Astrocyte of the cerebellum (primary cell): ENCODE results near the gene PLAGL2.
"Not testable (repeated sequence)": the region's sequence is repeated elsewhere in the genome, so short reads cannot be mapped to it uniquely, and the experiment has no call there.

Experiments used
- DNase-seq: peaks from one replicate; pipeline ENCODE4 v3.0.0-alpha.2; 2011; ENCODE audit warnings: low read depth
- H3K4me3 ChIP-seq: 2 replicates; pipeline ENCODE4 v1.5.1; 2011; ENCODE audit warnings: mild to moderate bottlenecking, low read depth, low read length, moderate library complexity
- in situ Hi-C: cut with HindIII; loops from 2 replicates; pipeline ENCODE4 v1.10.0; 2017; ENCODE audit warnings: low sequenced_read_pairs
- TF ChIP-seq, protein P1 (sequence below): IDR thresholded peaks from 2 replicates; pipeline ENCODE4 v1.5.1; 2012; ENCODE audit warnings: low read length, low read depth, moderate library complexity, mild to moderate bottlenecking; ENCODE audit errors: missing control alignments

PLAGL2 gene, protein sequence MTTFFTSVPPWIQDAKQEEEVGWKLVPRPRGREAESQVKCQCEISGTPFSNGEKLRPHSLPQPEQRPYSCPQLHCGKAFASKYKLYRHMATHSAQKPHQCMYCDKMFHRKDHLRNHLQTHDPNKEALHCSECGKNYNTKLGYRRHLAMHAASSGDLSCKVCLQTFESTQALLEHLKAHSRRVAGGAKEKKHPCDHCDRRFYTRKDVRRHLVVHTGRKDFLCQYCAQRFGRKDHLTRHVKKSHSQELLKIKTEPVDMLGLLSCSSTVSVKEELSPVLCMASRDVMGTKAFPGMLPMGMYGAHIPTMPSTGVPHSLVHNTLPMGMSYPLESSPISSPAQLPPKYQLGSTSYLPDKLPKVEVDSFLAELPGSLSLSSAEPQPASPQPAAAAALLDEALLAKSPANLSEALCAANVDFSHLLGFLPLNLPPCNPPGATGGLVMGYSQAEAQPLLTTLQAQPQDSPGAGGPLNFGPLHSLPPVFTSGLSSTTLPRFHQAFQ

DNA sequence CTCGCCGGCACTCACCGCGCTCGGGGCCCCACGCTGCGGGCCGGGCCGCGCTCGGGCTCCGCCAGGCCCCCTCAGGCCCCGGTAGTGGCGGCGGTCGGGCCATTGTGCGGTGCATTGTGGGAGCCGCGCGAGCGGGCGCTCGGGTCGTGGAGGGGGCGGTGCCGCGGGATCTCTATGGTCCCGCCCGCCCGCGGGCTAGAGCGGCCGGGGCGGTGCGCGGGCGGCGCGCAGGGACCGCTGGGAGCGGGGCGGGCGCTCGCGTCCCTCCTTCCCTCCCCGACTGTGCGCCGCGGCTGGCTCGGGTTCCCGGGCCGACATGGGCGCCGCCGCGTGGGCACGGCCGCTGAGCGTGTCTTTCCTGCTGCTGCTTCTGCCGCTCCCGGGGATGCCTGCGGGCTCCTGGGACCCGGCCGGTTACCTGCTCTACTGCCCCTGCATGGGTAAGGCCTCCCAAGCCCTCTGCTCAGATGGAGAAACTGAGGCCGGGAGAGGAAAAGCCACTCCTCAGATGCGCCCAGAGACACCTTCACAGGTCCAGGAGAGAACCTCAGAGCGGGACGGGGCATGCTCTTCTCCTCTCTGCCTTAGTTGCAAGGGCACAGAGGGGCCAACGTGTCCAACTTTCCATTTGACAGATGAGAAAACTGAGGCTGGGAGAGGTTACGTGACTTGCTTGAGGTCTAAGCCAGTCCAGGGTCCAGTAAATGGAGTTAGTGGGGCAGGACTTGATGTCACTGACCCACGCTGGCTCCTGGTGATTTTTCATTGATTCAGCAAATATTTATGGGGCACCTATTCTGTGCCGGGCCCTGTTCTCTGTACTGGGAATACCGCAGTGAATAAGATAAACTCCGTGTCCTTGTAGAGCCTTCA lies at the start of gene PLAGL2, which contains the start of gene POFUT1:
PLAGL2 (minus strand) TSS at position 118 of the 873 bp plus-strand sequence. CDS start 5,565 bp downstream, outside the sequence.
POFUT1 (plus strand) TSS at position 255 of the 873 bp plus-strand sequence; CDS start at position 317, 62 bp downstream.
- H3K4me3 ChIP-seq, result peak within 1 kb of the TSS; percentile 91
- peak; percentile 35 for DNase-seq
- TF ChIP-seq, protein P1, sequence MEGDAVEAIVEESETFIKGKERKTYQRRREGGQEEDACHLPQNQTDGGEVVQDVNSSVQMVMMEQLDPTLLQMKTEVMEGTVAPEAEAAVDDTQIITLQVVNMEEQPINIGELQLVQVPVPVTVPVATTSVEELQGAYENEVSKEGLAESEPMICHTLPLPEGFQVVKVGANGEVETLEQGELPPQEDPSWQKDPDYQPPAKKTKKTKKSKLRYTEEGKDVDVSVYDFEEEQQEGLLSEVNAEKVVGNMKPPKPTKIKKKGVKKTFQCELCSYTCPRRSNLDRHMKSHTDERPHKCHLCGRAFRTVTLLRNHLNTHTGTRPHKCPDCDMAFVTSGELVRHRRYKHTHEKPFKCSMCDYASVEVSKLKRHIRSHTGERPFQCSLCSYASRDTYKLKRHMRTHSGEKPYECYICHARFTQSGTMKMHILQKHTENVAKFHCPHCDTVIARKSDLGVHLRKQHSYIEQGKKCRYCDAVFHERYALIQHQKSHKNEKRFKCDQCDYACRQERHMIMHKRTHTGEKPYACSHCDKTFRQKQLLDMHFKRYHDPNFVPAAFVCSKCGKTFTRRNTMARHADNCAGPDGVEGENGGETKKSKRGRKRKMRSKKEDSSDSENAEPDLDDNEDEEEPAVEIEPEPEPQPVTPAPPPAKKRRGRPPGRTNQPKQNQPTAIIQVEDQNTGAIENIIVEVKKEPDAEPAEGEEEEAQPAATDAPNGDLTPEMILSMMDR, result peak; percentile 5
- in situ Hi-C loops, result no loop called here

DNA sequence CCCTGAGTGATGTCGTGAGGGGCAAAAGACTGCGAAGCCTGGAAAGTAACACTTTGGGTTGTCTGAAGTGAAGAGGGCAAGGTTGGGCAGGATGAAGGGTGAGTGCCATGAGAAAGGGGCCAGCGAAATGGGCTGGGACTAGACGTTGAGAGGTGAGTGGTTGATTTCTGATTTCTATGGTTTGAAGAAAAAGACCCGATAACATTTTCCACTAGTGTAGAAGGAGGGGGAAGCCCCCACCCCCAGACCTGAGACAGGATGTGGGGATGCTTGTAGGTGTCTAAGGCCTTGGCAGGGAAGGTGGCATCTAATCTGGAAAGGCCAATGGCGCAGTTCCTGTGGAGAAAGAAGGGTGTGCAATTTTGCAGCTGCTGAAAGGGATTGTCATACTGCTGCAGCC lies 44.6 kb upstream of the PLAGL2 start:
- no peak for DNase-seq
- in situ Hi-C loops, result no loop called here
- H3K4me3 ChIP-seq, result no peak overlapping the region
- TF ChIP-seq, protein P1, result no peak

DNA sequence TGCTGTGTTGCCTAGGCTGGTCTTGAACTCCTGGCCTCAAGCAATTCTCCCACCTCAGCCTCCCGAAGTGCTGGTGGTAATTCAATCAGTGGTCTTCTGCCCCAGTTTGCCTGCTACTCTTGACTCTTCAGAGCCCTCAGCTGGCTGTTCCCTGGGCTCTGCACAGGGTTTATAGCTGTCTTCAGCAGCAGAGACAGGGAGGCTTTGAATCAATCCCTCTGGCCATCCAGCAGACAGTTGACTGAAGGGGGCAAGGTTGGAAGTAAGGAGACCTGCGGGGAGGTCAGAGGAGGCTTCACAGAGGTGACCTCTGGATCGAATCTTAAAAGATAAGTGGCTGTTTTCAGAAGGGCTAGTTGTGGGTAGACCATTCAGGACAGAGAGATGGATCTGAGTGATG lies 43.9 kb upstream of the PLAGL2 start:
- TF ChIP-seq, protein P1, result no peak
- H3K4me3 ChIP-seq, result no peak overlapping the region
- no peak for DNase-seq
- in situ Hi-C loops, result no loop called here

DNA sequence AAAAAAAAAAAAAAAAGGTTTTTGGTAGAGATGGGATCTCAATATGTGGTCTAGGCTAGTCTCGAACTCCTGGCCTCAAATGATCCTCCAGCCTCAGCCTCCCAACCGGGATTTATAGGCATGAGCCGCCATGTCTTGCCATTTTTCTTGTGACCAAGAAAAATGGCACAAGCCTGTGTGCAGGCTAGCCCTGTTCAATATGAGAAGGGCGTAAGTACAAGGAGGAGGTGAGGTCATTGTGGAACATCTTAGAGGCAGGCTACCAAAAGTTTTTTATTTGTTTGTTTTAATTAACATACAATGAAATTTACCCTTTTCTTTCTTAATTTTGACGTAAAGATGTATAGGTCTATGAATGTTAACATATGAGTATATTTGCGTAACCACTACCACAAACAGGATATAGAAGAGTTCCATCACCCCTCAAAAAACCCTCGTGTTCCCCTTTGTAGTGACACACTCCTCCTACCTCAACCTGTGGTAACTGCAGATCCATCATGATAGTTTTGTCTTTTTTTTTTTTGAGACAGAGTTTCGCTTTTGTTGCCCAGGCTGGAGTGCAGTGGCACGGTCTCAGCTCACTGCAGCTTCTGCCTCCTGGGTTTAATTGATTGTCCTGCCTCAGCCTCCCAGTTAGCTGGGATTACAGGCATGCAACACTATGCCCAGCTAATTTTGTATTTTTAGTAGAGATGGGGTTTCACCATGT lies 41.6 kb upstream of the PLAGL2 start:
- no peak for DNase-seq
- no peak overlapping the region for H3K4me3 ChIP-seq
- TF ChIP-seq, protein P1, result no peak
- in situ Hi-C loops, result no loop called here

DNA sequence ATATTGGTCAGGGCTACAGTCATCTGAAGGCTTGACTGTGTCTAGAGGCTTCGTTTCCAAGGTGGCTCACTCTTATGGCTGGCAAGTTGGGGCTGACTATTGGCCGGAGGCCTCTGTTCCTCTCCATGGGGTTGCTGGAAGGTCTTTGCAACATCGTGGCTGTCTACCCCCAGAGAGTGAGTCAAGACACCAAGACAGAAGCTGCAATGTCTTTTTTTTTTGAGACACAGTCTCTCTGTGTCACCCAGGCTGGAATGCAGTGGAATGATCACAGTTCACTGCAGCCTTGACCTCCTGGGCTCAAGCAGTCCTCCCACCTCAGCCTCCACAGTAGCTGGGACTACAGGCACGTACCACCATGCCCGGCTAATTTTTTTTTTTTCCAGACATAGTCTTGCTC lies 40.5 kb upstream of the PLAGL2 start:
- in situ Hi-C loops, result no loop called here
- TF ChIP-seq, protein P1, result no peak
- no peak for DNase-seq
- no peak overlapping the region for H3K4me3 ChIP-seq

DNA sequence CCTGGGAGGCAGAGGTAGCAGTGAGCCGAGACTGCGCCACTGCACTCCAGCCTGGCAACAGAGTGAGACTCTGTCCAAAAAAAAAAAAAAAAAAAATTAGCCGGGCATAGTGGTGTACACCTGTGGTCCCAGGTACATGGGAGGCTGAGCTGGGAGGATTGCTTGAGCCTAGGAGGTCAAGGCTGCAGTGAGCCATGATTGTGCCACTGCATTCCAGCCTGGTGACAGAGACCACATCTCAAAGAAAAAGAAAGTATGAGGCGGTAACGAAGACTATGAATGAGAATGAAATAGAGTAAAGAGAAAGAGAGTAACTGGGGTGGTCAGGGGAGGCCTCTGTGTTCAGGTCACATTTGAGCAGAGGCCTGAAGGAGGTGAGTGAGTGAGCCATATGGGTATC lies 38.7 kb upstream of the PLAGL2 start:
- DNase-seq, in situ Hi-C loops, H3K4me3 ChIP-seq: not testable (repeated sequence)
